ENCODE data around the gene C1QTNF3.
"Not testable (repeated sequence)": the region's sequence is repeated elsewhere in the genome, so short reads cannot be mapped to it uniquely, and the experiment has no call there.

The C1QTNF3 gene

GRCh38 chr5:34047774-34048572 is 5.0 kb upstream of the C1QTNF3 start:
- no peak for DNase-seq

DNA sequence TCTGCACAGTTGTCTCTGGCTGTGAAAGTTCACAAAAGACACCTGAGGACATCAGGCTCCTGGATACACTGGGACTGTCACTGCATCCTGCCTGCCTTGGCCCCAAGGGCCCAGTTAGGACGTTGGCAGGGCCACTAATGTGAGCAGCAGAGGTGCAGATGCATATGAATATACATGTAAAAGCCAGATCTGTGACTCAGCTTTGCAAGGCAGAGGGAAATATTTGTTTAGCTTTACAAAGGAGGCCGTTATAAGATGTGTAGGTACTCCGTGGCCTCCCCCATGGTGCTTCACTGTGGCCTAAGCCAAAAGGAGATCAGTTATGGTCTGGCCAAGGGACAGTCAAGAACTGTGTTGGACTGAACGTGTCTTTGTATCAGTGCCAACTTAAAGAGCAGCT is 4.1 kb upstream of the C1QTNF3 start:
- no peak for DNase-seq

DNA sequence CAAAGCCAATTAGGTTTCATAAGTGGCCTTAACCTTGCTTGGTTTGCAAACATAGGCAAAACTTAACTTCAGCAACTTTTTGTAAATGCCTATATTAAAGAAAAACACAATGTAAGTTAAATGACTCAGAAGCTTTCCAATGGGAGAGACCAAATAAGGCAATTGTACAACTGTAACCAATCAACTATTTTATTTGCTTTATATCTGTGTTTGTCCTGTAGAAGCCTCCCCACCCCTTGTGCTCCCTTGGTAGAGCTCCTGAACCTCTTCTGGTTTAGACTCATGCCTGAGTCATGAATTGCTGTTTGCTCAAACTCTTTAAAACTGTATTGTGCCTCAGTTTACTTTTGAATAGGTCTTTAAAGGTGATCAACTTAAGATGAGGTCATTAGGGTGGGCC is 3.0 kb upstream of the C1QTNF3 start:
- no peak for DNase-seq

- DNase-seq = no peak
These were observed 2.0 kb upstream of the C1QTNF3 start for GRCh38 chr5:34045023-34045422.

GRCh38 chr5:34042321-34042720 is 692 bp downstream of the C1QTNF3 start:
- DNase-seq = no peak

DNA sequence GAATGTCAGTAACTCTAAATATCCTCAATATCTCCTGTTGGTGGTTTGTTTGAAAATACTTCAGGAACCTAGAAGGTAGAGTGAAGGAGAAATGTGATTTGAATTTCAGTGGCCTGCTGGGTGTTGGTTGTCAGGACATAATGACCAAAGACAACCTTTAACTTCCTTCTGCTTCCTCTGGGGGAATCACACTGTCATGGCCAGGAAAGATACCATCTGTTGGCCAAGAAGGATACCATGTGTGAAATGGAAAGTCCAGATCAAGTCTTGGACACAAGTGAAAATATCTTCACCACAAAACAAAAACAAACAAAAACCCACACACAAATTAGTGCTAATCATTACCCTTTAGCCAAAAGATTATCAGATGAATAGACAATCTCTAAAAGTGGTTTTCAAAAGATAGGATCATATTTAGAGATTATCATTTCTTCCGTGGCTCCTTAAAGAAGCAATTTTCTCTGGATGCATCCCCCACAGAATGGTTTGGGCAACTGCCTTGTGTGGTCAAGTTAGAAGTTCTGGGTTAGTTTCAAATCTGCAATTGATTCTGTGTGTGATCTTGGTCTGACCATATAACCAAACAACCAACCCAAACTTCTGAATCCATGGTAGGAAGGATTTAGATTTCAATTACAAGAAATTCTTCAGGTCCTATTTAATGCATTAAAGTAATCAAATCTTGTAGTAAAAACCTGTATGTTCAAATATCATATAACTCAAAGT is 1.6 kb downstream of the C1QTNF3 start:
- no peak for DNase-seq

- no peak for DNase-seq
These were observed 2.5 kb downstream of the C1QTNF3 start for GRCh38 chr5:34040472-34040871.

- no peak for DNase-seq
These were observed 3.4 kb downstream of the C1QTNF3 start for GRCh38 chr5:34039398-34040157.

- no peak for DNase-seq
These were observed 4.2 kb downstream of the C1QTNF3 start for GRCh38 chr5:34038838-34039237.

DNA sequence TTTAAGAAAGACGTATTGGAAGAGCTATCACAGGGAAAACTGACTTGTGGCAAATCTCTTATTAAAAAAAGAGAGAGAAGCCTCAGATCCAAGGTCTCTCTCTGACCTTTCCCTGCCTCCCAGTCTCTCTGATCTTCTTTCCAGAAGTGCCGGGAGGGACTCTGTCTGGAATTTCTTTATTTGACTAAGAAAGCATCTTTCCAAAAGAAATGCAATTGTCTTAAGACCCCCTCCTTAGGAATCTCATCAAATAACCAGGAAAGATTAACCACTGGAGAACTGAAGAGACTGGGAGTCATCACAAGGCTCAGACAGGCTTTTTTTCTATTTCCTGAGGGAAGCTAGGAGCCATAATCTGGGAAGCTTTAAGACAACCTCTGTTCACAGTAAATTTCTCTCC is 4.6 kb downstream of the C1QTNF3 start:
- DNase-seq = no peak

DNA sequence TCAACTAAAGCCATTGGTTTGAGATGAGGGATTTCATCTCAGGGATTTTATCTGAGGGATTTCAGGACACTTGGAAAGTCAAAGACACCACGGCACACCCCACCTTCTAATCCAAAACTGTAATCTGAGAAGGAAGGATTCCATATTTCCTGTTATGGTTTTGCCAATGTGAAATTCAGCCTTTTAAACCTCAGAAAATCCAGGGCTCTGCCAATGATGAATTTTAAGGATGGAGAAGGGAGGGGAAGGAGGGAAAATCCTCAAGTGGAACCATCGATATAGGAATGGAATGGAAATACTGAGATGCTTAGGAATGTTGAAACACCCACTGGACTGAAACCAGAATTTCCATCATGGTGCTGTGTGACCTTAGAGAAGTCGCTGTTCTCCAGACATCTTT is 5.3 kb downstream of the C1QTNF3 start:
- no peak for DNase-seq

DNA sequence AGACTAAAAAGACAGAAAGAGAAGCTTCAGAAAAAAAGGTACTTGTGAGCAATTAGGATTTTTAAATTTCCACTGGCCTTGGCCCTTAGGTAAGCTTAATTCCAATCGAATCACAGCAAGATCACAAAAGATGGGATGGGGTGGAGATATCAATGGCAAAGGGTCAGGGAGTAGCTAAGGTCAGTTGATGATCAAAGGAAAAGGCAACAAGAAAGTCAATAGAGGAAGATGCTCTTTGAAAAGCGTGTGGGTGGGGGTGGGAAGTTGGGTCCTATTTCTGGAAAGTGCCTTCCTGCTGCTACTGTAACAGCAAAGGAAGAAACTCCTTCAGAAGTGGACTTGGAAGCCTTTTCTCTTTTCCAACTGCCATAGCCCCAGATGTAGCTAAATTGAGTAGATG is 7.3 kb downstream of the C1QTNF3 start:
- DNase-seq = no peak

- DNase-seq = no peak
These were observed 8.3 kb downstream of the C1QTNF3 start for GRCh38 chr5:34034534-34035327.

DNA sequence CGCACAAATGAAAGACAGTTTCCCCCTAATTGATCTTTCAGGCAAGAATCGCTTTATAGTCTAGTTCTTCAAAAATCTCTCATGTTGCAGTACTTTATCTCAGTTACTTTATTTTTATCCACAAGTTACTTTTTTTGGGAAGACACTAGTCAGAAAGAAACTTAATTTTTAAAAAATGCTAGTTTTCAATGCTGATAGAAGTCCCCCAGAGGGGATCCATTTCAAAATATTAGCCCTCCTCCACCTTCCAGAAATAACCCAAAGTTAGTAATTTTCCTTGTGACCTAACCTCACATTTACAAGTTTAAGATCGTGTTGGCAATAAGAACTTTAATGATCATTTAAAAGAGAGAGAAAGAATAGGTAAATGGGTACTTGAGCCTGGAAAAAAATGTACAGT is 11.0 kb downstream of the C1QTNF3 start:
- no peak for DNase-seq

GRCh38 chr5:34031117-34031516 is 11.9 kb downstream of the C1QTNF3 start:
- DNase-seq = no peak

- DNase-seq = not testable (repeated sequence)
These were observed 12.4 kb downstream of the C1QTNF3 start for GRCh38 chr5:34030585-34030984.

GRCh38 chr5:34030048-34030447 is 13.0 kb downstream of the C1QTNF3 start:
- DNase-seq = no peak

DNA sequence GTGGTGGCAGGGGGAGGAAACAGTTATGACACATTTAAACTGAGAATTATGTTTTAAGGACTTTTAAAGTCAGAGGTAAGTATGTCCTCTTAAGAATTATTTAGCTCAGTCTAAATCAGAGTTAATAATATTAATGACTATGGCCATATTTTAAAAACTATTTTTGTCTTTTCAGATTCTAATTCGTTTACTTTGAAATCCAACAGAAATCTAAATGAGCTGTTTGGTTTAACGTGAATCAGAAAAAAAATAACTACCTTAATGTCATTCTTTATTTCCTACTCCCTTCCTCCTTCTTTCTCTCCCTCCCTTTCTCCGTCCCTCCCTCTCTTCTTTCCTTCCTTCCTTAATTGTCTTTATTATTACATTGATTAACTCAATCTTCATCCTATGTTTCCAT is 14.7 kb downstream of the C1QTNF3 start:
- DNase-seq = no peak

- DNase-seq = no peak
These were observed 16.8 kb downstream of the C1QTNF3 start for GRCh38 chr5:34026089-34026761.

- DNase-seq = no peak
These were observed 20.8 kb downstream of the C1QTNF3 start for GRCh38 chr5:34022121-34022705.

- no peak for DNase-seq
These were observed 21.7 kb downstream of the C1QTNF3 start for GRCh38 chr5:34021334-34021733.

DNA sequence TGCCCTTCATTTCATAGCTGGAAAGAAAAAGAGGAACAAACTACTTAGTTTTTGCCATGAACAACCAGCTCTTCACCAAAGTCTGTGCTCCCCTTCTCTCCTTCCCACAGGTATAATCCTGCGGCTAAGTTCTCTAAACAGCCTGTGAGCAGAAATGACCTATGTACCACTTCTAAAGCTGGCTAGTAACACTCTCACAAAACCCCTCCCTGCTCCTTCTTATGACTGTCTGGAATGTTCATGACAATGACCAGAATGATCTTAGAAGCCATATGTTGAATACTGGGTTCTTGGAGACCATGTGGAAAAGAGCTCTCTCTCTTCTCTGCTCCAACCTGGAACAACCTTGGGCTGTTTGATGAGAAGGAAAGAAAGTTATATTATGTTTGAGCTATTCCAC is 22.3 kb downstream of the C1QTNF3 start:
- no peak for DNase-seq

Measured in NCI-H510A treated with DMSO at 0.1 percent for 48 hours (cell line).